K562 (cell line): ENCODE data around the gene C9orf50.

Experiments
- ATF6 ChIP-seq: sonication (generic); formaldehyde crosslinking; IDR thresholded peaks from 2 replicates; pipeline ENCODE4 v1.4.0; 2020; ENCODE audit warnings: mild to moderate bottlenecking, missing genetic modification reagents
- CBFB ChIP-seq: sonication (generic); formaldehyde crosslinking; IDR thresholded peaks from 2 replicates; pipeline ENCODE4 v1.4.0; 2020; ENCODE audit warnings: mild to moderate bottlenecking, missing genetic modification reagents
- CTCF ChIP-seq, 3 experiments: IDR thresholded peaks in 2 of 3; conservative IDR thresholded peaks in 1 of 3; 2 replicates each; pipeline ENCODE4 v1.5.1; 2011 to 2012; ENCODE audit warnings: low read length in 3 of 3, mild to moderate bottlenecking in 3 of 3, control low read depth in 2 of 3, improper control_type of control experiment in 1 of 3, inconsistent platforms in 1 of 3, low read depth in 1 of 3, mixed read lengths in 1 of 3, moderate library complexity in 1 of 3; ENCODE audit not compliant: insufficient read depth in 2 of 3
- ELF1 ChIP-seq: fragments of 200-800 bp; sonication (Bioruptor generic); IDR thresholded peaks from 2 replicates; pipeline ENCODE4 v1.6.1; 2016; ENCODE audit warnings: missing genetic modification characterization, missing compliant biosample characterization
- KDM2B ChIP-seq: fragments of 250-450 bp; sonication (Bioruptor Pico); IDR thresholded peaks from 2 replicates; pipeline ENCODE4 v1.8.0; 2021; ENCODE audit warnings: mild to moderate bottlenecking, moderate library complexity
- POLR2A ChIP-seq: fragments of 450-650 bp; conservative IDR thresholded peaks from 2 replicates; pipeline ENCODE4 v1.6.1; 2016
- POLR2H ChIP-seq: IDR thresholded peaks from 2 replicates; pipeline ENCODE4 v1.6.1; 2016; ENCODE audit warnings: missing genetic modification characterization, low read depth, mild to moderate bottlenecking, control low read depth, missing compliant biosample characterization, moderate library complexity
- SMARCA5 ChIP-seq: fragments of 450-650 bp; IDR thresholded peaks from 2 replicates; pipeline ENCODE4 v1.6.1; 2016
- TAF9B ChIP-seq: fragments of 450-650 bp; IDR thresholded peaks from 2 replicates; pipeline ENCODE4 v1.6.1; 2018; ENCODE audit warnings: mild to moderate bottlenecking; ENCODE audit not compliant: partially characterized antibody
- YY1 ChIP-seq, 3 experiments: IDR thresholded peaks; 2 replicates each; pipeline ENCODE4 v1.6.1; 2011; ENCODE audit warnings: low read length in 2 of 3, mild to moderate bottlenecking in 2 of 3, moderate library complexity in 2 of 3, borderline replicate concordance in 1 of 3, control low read depth in 1 of 3, low read depth in 1 of 3; ENCODE audit not compliant: insufficient read depth in 3 of 3, insufficient replicate concordance in 2 of 3, control insufficient read depth in 1 of 3, insufficient read length in 1 of 3; ENCODE audit errors: extremely low read depth in 1 of 3
- ZNF232 ChIP-seq: sonication (generic); formaldehyde crosslinking; IDR thresholded peaks from 2 replicates; pipeline ENCODE4 v1.8.0; 2022; ENCODE audit warnings: mild to moderate bottlenecking, missing genetic modification reagents

GRCh38 chr9:129615407-129616285 is 5.3 kb downstream of the C9orf50 start:
- TF ChIP-seq KDM2B (CRISPR knock-in tag), result no peak
- TF ChIP-seq SMARCA5, result no peak
- no peak for TF ChIP-seq POLR2A
- no peak for TF ChIP-seq YY1 (IDR thresholded peaks at IDR 0.05; ENCODE audit: borderline replicate concordance in 1 of 3, control insufficient read depth in 1 of 3, extremely low read depth in 1 of 3, insufficient read depth in 3 of 3, insufficient read length in 1 of 3, insufficient replicate concordance in 2 of 3, low read depth in 1 of 3, low read length in 2 of 3)
- TF ChIP-seq CTCF (IDR thresholded peaks at IDR 0.05 in 2 of 3, conservative IDR thresholded peaks at IDR 0.05 in 1 of 3; ENCODE audit: insufficient read depth in 2 of 3, low read depth in 1 of 3, low read length in 3 of 3), result no peak
- no peak for TF ChIP-seq TAF9B
- no peak for TF ChIP-seq CBFB
- no peak for TF ChIP-seq ZNF232 (CRISPR knock-in tag)
- TF ChIP-seq ATF6, result no peak
- no peak for TF ChIP-seq POLR2H (tag)
- no peak for TF ChIP-seq ELF1 (tag)
